Suppressor macrophage treated with lipopolysaccharide for 1 hour (primary cell): ENCODE results near the gene DLGAP4.

Source experiments
- DNase-seq, 3 donors: peaks; one replicate each; pipeline ENCODE4 v3.0.0-alpha.2; 2020 to 2022

Gene DLGAP4

GRCh38 chr20:36305602-36306551 is at the start of gene DLGAP4:
DLGAP4 (plus strand) TSS chr20:36306339; CDS start chr20:36431718, 125,379 bp downstream.
- DNase-seq: peak in 1 of 3 donors; percentile 5

- DNase-seq: no peak
Observed at GRCh38 chr20:36259177-36260061, 46.7 kb upstream of the DLGAP4 start.

- DNase-seq: no peak
Observed at GRCh38 chr20:36260316-36260715, 45.8 kb upstream of the DLGAP4 start.

DNA sequence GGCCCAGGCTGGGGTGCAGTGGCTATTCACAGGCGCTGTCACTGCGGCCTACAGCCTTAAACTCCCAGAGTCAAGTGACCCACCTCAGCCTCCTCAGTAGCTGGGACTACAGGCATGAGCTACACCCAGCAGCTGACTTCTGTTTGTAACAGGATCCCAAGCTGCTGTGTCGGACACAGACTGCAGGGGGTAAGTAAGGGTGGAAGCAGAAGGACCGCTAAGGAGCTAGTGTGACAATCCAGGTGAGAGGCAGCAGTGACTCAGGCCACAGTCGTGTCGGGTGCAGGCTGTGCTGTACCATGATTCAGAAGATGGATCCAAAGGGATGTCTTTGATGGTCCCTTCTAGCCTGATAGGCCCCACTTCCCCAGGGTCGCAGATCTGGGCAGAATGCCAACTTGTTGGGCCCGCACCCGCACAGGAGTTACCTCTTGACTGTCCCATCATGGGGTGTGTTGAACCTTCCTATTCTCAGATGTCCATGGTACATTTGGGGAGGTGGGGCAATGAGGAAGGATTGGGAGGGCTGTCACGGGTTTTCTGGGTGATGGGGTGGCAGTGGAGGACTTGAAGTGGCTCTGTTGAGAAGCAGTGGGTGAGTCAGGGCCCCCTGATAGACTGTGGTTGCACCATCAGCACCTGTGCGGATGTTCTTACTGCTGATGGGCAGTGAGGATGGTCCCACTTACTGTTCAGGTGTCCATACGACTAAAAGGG is 44.6 kb upstream of the DLGAP4 start:
- DNase-seq: no peak

- DNase-seq: no peak
Observed at GRCh38 chr20:36262440-36262839, 43.7 kb upstream of the DLGAP4 start.

GRCh38 chr20:36264426-36265246 is 41.5 kb upstream of the DLGAP4 start:
- DNase-seq: no peak

GRCh38 chr20:36266189-36266588 is 40.0 kb upstream of the DLGAP4 start:
- DNase-seq: no peak

- no peak for DNase-seq
Observed at GRCh38 chr20:36267605-36268381, 38.3 kb upstream of the DLGAP4 start.

DNA sequence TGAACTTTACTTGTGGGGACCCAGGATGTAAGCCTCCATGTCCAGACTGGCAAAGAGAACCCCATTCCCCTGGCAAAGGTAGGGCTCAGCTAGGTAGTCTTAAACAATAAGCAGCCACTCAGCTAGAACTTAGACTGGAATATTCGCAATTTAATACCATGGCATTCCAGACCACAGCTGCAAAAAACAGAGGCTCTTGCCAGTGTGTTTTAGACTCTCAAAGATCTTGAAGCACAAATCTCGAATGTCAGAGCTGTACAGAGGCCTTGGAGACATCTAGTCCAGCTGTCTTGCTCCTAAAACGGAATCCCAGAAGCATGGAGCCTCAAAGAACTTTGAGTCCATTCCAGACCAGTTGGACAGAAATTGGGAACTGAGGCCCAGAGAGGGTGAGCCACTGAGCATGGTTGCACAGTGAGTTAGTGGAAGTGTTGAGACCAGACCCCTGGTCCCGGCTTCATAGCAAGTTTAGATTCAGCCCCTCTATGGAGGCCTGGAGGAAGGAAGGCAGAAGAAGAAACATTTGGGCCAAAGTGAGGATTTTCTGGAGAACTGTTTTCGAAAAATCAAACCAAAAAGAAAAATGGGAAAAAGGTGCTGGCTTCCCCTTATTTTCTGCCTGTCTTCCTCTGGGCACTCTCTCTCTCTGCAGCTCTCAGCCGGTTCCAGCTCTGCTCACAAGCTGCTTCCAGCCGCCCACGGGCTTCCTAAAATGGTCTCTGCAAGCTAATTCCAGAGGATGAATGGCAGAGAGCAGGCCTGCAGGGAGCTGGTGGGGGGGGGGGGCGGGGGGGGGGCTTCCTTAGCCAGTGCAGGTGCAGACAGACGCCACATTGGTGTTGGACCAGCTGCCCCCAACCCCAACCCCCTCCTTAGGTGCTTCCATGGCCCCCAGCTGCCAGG is 37.4 kb upstream of the DLGAP4 start:
- no peak for DNase-seq

GRCh38 chr20:36269507-36269906 is 36.6 kb upstream of the DLGAP4 start:
- no peak for DNase-seq

GRCh38 chr20:36270744-36271638 is 35.1 kb upstream of the DLGAP4 start:
- no peak for DNase-seq

DNA sequence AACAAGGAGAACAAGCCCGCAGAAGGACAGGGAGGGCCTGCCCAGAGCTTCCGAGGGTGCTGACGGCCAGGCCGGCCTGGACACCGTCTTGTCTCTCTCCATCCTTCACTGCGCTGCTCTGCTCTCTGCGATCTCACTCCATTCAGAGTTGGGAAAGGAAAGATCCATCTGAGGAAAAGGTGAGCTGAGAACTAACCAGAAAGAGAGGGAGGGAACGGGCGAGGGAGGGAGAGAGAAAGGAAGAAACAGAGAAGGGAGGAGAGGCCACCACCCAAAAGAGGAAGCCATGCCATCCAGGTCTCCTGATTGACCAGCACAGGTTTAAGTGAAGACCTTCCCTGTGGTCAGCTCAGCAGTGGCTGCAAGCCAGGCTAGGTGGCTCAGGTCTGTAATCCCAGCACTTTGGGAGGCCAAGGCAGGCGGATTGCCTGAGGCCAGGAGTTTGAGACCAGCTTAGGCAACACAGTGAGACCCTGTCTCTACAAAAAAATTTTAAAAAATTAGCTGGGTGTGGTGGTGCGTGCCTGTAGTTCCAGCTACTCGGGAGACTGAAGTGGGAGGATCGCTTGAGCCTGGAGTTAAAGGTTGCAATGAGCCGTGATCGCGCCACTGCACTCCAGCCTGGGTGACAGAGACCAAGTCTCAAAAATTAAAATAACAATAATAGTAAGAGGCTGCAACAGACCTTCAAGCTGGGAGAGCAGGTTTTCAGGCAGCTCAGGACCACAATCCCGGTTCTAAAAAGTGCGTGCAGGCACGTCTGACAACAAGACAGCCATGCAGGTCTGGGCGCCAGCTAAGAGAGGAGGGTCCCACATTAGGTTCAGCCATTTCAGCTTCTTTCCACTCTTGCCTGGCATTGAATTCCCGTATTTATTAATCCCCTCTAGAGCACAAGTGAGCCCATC is 34.2 kb upstream of the DLGAP4 start:
- no peak for DNase-seq

GRCh38 chr20:36272547-36273220 is 33.5 kb upstream of the DLGAP4 start:
- no peak for DNase-seq

DNA sequence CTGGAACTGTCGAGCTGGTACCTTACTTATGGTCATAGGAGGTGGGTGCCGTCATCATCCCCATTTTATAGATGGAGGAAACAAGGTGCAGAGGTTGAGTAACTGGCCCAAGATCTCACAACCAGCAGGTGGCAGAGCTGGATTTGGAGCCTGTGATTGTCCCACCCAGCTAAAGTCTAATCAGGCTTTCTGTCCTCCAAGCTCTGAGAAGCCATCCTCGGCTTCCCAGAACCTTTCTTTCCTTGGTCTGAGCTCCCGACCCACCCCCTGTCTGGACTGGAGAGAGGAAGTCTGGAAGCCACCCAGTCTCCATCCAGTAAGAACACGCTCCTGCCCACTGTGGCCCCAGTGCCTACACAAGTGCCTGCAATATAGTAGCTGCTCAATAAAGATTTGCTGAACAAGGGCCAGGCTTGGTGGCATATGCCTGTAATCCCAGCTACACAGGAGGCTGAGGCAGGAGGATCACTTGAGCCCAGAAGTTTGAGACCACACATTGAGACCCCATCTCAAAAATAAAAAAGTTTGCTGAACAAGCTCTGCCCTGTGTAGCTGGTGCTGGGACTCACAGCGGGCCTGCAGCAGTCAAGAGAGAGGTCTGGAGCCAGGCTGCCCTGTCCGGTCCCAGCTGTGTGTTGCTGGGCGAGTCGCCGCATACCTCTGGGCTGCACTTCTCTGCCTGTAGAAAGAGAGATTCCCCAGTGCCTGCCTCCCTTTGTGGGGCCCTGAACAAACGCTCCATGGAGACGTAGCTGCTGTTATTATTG is 32.5 kb upstream of the DLGAP4 start:
- DNase-seq: peak; percentile 19 to 26 (median 22)

GRCh38 chr20:36274181-36274841 is 31.8 kb upstream of the DLGAP4 start:
- no peak for DNase-seq

GRCh38 chr20:36275011-36275410 is 31.1 kb upstream of the DLGAP4 start:
- DNase-seq: no peak
